ENCODE results near the gene TTC21A. TPM values are rescaled to one million over a fixed set of nuclear protein-coding genes. Genes with fewer than 3 reads are reported as not detected.

Gene TTC21A
- total RNA-seq, 4 donors from 2014 or later: 0.33 to 4.3 (median 1.1) TPM

DNA sequence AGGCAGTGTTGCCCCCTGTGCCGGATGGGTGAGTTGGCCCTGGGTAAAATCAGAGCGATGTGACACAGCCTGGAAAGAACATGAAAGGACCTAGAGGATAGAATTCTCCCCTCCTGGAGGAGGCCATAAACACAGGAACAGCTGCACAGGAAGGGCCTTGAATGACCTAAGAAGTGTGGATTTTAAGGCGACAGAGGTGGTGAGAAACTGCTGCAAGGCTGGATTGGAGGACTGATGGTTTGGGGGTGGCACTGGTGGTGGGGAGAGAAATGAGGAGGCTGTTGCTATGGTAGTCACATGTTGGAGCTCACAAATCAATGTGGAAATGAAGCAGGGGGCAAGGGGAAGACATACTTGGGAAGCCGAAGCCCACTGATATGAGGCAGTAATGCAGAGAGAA, 71.1 kb downstream of the TTC21A start:
- ATAC-seq: no peak
- intact Hi-C loops (cut with DNase I; ENCODE audit: low total_unique reads): no loop called here
- Histone ChIP-seq H3K9me3 (no peaks in the 10 kb centered on the region), H3K36me3 (peaks cover 0 to 5% of the 10 kb centered on the region in 2 donors), H3K27ac (peak overlapping the region; percentile 83 to 100 (median 84)), H3K4me1 (peaks cover 25 to 41% of the 10 kb centered on the region in 2 donors), H3K4me3 (peak overlapping the region; percentile 57 to 66 (median 59)), H3K27me3 (no peaks in the 10 kb centered on the region)
- TF ChIP-seq, protein P1, sequence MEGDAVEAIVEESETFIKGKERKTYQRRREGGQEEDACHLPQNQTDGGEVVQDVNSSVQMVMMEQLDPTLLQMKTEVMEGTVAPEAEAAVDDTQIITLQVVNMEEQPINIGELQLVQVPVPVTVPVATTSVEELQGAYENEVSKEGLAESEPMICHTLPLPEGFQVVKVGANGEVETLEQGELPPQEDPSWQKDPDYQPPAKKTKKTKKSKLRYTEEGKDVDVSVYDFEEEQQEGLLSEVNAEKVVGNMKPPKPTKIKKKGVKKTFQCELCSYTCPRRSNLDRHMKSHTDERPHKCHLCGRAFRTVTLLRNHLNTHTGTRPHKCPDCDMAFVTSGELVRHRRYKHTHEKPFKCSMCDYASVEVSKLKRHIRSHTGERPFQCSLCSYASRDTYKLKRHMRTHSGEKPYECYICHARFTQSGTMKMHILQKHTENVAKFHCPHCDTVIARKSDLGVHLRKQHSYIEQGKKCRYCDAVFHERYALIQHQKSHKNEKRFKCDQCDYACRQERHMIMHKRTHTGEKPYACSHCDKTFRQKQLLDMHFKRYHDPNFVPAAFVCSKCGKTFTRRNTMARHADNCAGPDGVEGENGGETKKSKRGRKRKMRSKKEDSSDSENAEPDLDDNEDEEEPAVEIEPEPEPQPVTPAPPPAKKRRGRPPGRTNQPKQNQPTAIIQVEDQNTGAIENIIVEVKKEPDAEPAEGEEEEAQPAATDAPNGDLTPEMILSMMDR (IDR thresholded peaks at IDR 0.05 in 4 of 5, conservative IDR thresholded peaks at IDR 0.05 in 1 of 5): no peak
- TF ChIP-seq POLR2A (IDR thresholded peaks at IDR 0.05): no peak
- DNase-seq: no peak
- in situ Hi-C loops (cut with MboI; ENCODE audit: low sequenced_read_pairs in 4 of 4): loop anchor here in 1 of 4 donors (25.0 kb wide), 1 partner anchor 1284 kb away; the partner anchor contains the start of gene RPL14

- no peak for DNase-seq
- intact Hi-C loops (cut with DNase I; ENCODE audit: low total_unique reads) (loop anchor here (5.0 kb wide), 1 partner anchor 202 kb away; the partner anchor contains the start of gene SLC25A38), in situ Hi-C loops (cut with MboI; ENCODE audit: low sequenced_read_pairs in 4 of 4) (loop anchor here in 1 of 4 donors (25.0 kb wide), 1 partner anchor 1282 kb away; the partner anchor contains the start of gene RPL14)
- Histone ChIP-seq H3K4me3 (peak overlapping the region; percentile 28 to 55 (median 44)), H3K36me3 (peaks cover 0 to 15% of the 10 kb centered on the region in 2 donors), H3K27me3 (no peaks in the 10 kb centered on the region), H3K4me1 (peaks cover 41 to 56% of the 10 kb centered on the region in 2 donors), H3K9me3 (no peaks in the 10 kb centered on the region), H3K27ac (peak overlapping the region; percentile 86 to 100 (median 94))
- no peak for TF ChIP-seq POLR2A (IDR thresholded peaks at IDR 0.05)
- TF ChIP-seq, protein P1 (IDR thresholded peaks at IDR 0.05 in 4 of 5, conservative IDR thresholded peaks at IDR 0.05 in 1 of 5): no peak
- no peak for ATAC-seq
Observed at GRCh38 chr3:39180183-39180545, 72.7 kb downstream of the TTC21A start.

- Histone ChIP-seq H3K27ac (peak overlapping the region; percentile 86 to 100 (median 94)), H3K27me3 (no peaks in the 10 kb centered on the region), H3K4me1 (peaks cover 47 to 56% of the 10 kb centered on the region in 2 donors), H3K36me3 (peaks cover 0 to 21% of the 10 kb centered on the region in 2 donors), H3K9me3 (no peaks in the 10 kb centered on the region), H3K4me3 (peak overlapping the region; percentile 44 to 55 (median 47))
- ATAC-seq (peak; percentile 68 to 70), DNase-seq (peak; percentile 85 to 93)
- TF ChIP-seq, protein P1 (IDR thresholded peaks at IDR 0.05 in 4 of 5, conservative IDR thresholded peaks at IDR 0.05 in 1 of 5): peak; percentile 12 to 45 (median 31)
- peak; percentile 47 to 57 for TF ChIP-seq POLR2A (IDR thresholded peaks at IDR 0.05)
- in situ Hi-C loops (cut with MboI; ENCODE audit: low sequenced_read_pairs in 4 of 4) (loop anchor here in 1 of 4 donors (25.0 kb wide), 1 partner anchor 1282 kb away; the partner anchor contains the start of gene RPL14), intact Hi-C loops (cut with DNase I; ENCODE audit: low total_unique reads) (loop anchor here (5.0 kb wide), 1 partner anchor 202 kb away; the partner anchor contains the start of gene SLC25A38)
Observed at GRCh38 chr3:39180546-39181346, 73.3 kb downstream of the TTC21A start.

DNA sequence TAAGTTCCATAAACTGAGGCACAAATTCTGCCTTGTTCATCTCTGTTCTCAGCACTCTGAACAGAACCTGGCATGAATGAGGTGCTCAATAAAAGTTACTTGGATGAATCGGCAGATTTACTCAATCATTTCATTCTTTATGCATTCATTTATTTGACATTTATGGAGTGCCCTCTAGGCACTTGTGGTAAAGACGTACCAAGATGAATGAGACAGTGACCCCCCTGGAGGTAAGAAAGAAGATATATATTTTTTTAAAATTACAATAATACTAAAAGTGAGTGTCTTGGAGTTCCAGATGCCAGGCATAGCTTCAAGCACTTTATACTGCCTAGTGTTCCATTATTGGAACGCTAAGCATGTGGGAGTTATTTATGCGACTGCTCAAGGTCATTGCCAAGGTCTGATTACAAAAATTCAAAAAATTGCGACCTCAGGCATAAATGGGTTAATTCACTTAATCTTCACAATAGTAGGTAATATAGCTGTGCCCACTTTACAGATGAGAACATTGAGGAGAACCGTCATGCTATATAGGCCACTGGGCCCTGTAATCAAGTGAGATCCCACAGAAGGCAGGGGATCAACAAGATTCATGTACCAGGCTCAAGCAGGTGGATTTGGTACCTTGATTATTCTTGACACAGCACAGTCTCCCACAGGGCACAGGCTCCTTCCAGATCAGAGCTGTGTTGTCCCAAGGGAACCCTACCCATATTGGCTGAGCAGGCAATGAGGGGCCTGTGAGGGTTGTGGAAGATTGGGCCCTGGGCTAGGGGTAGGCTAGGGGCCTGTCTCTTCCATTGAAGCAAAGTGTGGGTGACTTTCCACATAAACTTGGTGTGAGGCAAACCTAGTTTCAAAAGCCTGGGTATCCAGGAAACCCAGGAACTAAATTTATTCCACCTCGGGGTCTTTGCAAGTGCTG, 74.2 kb downstream of the TTC21A start:
- no peak for DNase-seq
- H3K4me1 ChIP-seq: peaks cover 56 to 60% of the 10 kb centered on the region in 2 donors
- in situ Hi-C loops (cut with MboI; ENCODE audit: low sequenced_read_pairs in 4 of 4): loop anchor here in 1 of 4 donors (25.0 kb wide), 1 partner anchor 1281 kb away; the partner anchor contains the start of gene RPL14
- TF ChIP-seq, protein P1 (IDR thresholded peaks at IDR 0.05 in 4 of 5, conservative IDR thresholded peaks at IDR 0.05 in 1 of 5): no peak
- TF ChIP-seq POLR2A (IDR thresholded peaks at IDR 0.05): no peak
- no peaks in the 10 kb centered on the region for H3K27me3 ChIP-seq
- H3K36me3 ChIP-seq: peaks cover 0 to 29% of the 10 kb centered on the region in 2 donors
- intact Hi-C loops (cut with DNase I; ENCODE audit: low total_unique reads): loop anchor here (5.0 kb wide), 1 partner anchor 201 kb away; the partner anchor contains the start of gene SLC25A38
- no peaks in the 10 kb centered on the region for H3K9me3 ChIP-seq
- peak overlapping the region; percentile 44 to 55 (median 47) for H3K4me3 ChIP-seq
- peak overlapping the region; percentile 86 to 100 (median 94) for H3K27ac ChIP-seq
- no peak for ATAC-seq
